CD14-positive monocyte (primary cell): Measurements from ENCODE around the gene SAT1. TPM values are rescaled to one million over a fixed set of nuclear protein-coding genes. Genes with fewer than 3 reads are reported as not detected.

ENCODE experiments used
- DNase-seq, 3 donors: peaks; one replicate each; pipeline ENCODE4 v3.0.0-alpha.2; 2011 to 2022
- H2AFZ ChIP-seq: 2 replicates; pipeline ENCODE4 v1.6.0; 2012; ENCODE audit warnings: mild to moderate bottlenecking, low read depth, low read length, inconsistent platforms; ENCODE audit not compliant: insufficient read depth, poor library complexity, severe bottlenecking
- H3K27ac ChIP-seq, 2 donors: 1 replicate in 1 of 2; 2 replicates in 1 of 2; pipeline ENCODE4 v1.5.1; 2012 to 2013; ENCODE audit warnings: low read length in 2 of 2, control low read depth in 1 of 2, inconsistent platforms in 1 of 2, low read depth in 1 of 2, mild to moderate bottlenecking in 1 of 2
- H3K27me3 ChIP-seq, 2 donors: one replicate each; pipeline versions ENCODE4 v1.6.0 to v1.6.1; 2011 to 2013; ENCODE audit warnings: low read length in 2 of 2; ENCODE audit not compliant: control insufficient read depth in 2 of 2, insufficient read depth in 2 of 2
- H3K36me3 ChIP-seq, 2 donors: replicated peaks in 1 of 2; 1 replicate in 1 of 2; 2 replicates in 1 of 2; pipeline versions ENCODE4 v1.5.1 to v1.6.1; 2012 to 2013; ENCODE audit warnings: low read length in 2 of 2, control low read depth in 1 of 2, inconsistent platforms in 1 of 2, mild to moderate bottlenecking in 1 of 2; ENCODE audit not compliant: insufficient read depth in 2 of 2, control insufficient read depth in 1 of 2
- H3K4me1 ChIP-seq, 2 donors: 1 replicate in 1 of 2; 2 replicates in 1 of 2; pipeline versions ENCODE4 v1.5.1 to v1.6.1; 2012 to 2013; ENCODE audit warnings: low read length in 2 of 2, control low read depth in 1 of 2, inconsistent platforms in 1 of 2, mild to moderate bottlenecking in 1 of 2, moderate library complexity in 1 of 2; ENCODE audit not compliant: insufficient read depth in 2 of 2, control insufficient read depth in 1 of 2
- H3K4me2 ChIP-seq: replicated peaks from 2 replicates; pipeline ENCODE3; 2012; ENCODE audit warnings: low read length, moderate library complexity, mild to moderate bottlenecking; ENCODE audit not compliant: poor library complexity, severe bottlenecking; ENCODE audit errors: extremely low read depth
- H3K4me3 ChIP-seq, 3 experiments: fragments of 200-600 bp in 1 of 3; sonication (generic) in 1 of 3; replicated peaks in 1 of 3; 1 replicate in 2 of 3; 2 replicates in 1 of 3; pipeline ENCODE4 v1.5.1; 2011 to 2013; ENCODE audit warnings: low read length in 3 of 3, mild to moderate bottlenecking in 3 of 3, control low read depth in 2 of 3, low read depth in 2 of 3, inconsistent platforms in 1 of 3, moderate library complexity in 1 of 3
- H3K79me2 ChIP-seq: 2 replicates; pipeline ENCODE4 v1.6.0; 2012; ENCODE audit warnings: mild to moderate bottlenecking, control low read depth, inconsistent platforms, low read length, moderate library complexity; ENCODE audit not compliant: insufficient read depth
- H3K9ac ChIP-seq: 2 replicates; pipeline ENCODE4 v1.6.0; 2017; ENCODE audit warnings: low read length, mild to moderate bottlenecking; ENCODE audit not compliant: insufficient read depth, poor library complexity, severe bottlenecking
- H3K9me3 ChIP-seq, 2 donors: replicated peaks in 1 of 2; 1 replicate in 1 of 2; 2 replicates in 1 of 2; pipeline versions ENCODE4 v1.5.1 to v1.6.1; 2012 to 2013; ENCODE audit warnings: low read length in 2 of 2, control low read depth in 1 of 2; ENCODE audit not compliant: control insufficient read depth in 1 of 2, insufficient read depth in 1 of 2
- H4K20me1 ChIP-seq: 2 replicates; pipeline ENCODE4 v1.6.0; 2012; ENCODE audit warnings: mild to moderate bottlenecking, low read length, control low read depth, moderate library complexity; ENCODE audit not compliant: insufficient read depth
- H3K27ac Mint-ChIP-seq, 7 donors: one replicate each; pipeline ENCODE4 v1.8.0; 2020; ENCODE audit warnings: mild to moderate bottlenecking in 7 of 7, mixed read lengths in 7 of 7, moderate library complexity in 6 of 7, inconsistent platforms in 2 of 7
- H3K27me3 Mint-ChIP-seq, 3 donors: one replicate each; pipeline ENCODE4 v1.8.0; 2021 to 2022; ENCODE audit warnings: low read depth in 3 of 3, mild to moderate bottlenecking in 3 of 3, mixed read lengths in 3 of 3, moderate library complexity in 3 of 3, inconsistent platforms in 1 of 3
- H3K36me3 Mint-ChIP-seq, 2 donors: one replicate each; pipeline ENCODE4 v1.8.0; 2020; ENCODE audit warnings: mixed read lengths in 2 of 2, inconsistent platforms in 1 of 2, mild to moderate bottlenecking in 1 of 2
- H3K4me1 Mint-ChIP-seq: one replicate; pipeline ENCODE4 v1.8.0; 2020; ENCODE audit warnings: mild to moderate bottlenecking, mixed read lengths
- H3K4me3 Mint-ChIP-seq, 2 donors: one replicate each; pipeline ENCODE4 v1.8.0; 2020; ENCODE audit warnings: mild to moderate bottlenecking in 2 of 2, mixed read lengths in 2 of 2, moderate library complexity in 1 of 2
- H3K9me3 Mint-ChIP-seq, 7 donors: one replicate each; pipeline ENCODE4 v1.8.0; 2020 to 2022; ENCODE audit warnings: mixed read lengths in 7 of 7, mild to moderate bottlenecking in 6 of 7, moderate library complexity in 6 of 7, inconsistent platforms in 2 of 7
- WGBS: methylation state at CpG from one replicate; pipeline ENCODE4 v1.1.5; 2013; ENCODE audit warnings: missing lambda C conversion rate; ENCODE audit not compliant: insufficient coverage; 5-methylcytosine and 5-hydroxymethylcytosine counted together
- intact Hi-C, 2 donors: fragments of 100-400 bp; cut with micrococcal nuclease; formaldehyde crosslinking; loops; one replicate each; pipeline versions ENCODE4 v1.15.0 to v1.15.1; 2023
- polyA plus RNA-seq, 3 donors: library from polyadenylated mRNA; depleted of rRNA in 1 of 3; unstranded in 2 of 3; stranded (reverse) in 1 of 3; fragments of 300-500 nt in 2 of 3; fragments of >200 nt in 1 of 3; fragmentation: Illumina TruSeq in 2 of 3; gene quantifications; 1 replicate in 2 of 3; 2 replicates in 1 of 3; pipeline ENCODE4 v1.2.3, GENCODE V29; 2012 to 2021
- TF ChIP-seq, protein P1 (sequence below): fragments of 200-600 bp; IDR thresholded peaks from one replicate; pipeline ENCODE4 v1.8.0; 2022; ENCODE audit warnings: antibody characterized with exemption, mild to moderate bottlenecking

SAT1 gene
- polyA plus RNA-seq, 3 donors = 897 to 7,815 (median 970) TPM

- peaks cover 0 to 15% (median 4%) of the 10 kb centered on the region in 3 donors for H3K27me3 Mint-ChIP-seq
- no peaks in the 10 kb centered on the region for H3K36me3 Mint-ChIP-seq
- Histone ChIP-seq H3K4me2 (no peak overlapping the region), H3K4me1 (peaks cover 16 to 23% of the 10 kb centered on the region in 2 donors), H3K27ac (no peak overlapping the region), H3K9me3 (no peaks in the 10 kb centered on the region), H3K9ac (no peak overlapping the region), H3K27me3 (no peaks in the 10 kb centered on the region), H2AFZ (no peak overlapping the region), H3K79me2 (peaks cover 23% of the 10 kb centered on the region), H3K4me3 (no peak overlapping the region), H4K20me1 (no peaks in the 10 kb centered on the region), H3K36me3 (no peaks in the 10 kb centered on the region)
- intact Hi-C loops = no loop called here
- peaks cover 27% of the 10 kb centered on the region for H3K4me1 Mint-ChIP-seq
- TF ChIP-seq, protein P1, sequence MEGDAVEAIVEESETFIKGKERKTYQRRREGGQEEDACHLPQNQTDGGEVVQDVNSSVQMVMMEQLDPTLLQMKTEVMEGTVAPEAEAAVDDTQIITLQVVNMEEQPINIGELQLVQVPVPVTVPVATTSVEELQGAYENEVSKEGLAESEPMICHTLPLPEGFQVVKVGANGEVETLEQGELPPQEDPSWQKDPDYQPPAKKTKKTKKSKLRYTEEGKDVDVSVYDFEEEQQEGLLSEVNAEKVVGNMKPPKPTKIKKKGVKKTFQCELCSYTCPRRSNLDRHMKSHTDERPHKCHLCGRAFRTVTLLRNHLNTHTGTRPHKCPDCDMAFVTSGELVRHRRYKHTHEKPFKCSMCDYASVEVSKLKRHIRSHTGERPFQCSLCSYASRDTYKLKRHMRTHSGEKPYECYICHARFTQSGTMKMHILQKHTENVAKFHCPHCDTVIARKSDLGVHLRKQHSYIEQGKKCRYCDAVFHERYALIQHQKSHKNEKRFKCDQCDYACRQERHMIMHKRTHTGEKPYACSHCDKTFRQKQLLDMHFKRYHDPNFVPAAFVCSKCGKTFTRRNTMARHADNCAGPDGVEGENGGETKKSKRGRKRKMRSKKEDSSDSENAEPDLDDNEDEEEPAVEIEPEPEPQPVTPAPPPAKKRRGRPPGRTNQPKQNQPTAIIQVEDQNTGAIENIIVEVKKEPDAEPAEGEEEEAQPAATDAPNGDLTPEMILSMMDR = no peak
- DNase-seq = peak; percentile 18 to 47 (median 35)
- no peak overlapping the region for H3K4me3 Mint-ChIP-seq
- peaks cover 0 to 12% (median 0%) of the 10 kb centered on the region in 7 donors for H3K9me3 Mint-ChIP-seq
- peak overlapping the region in 5 of 7 donors; percentile 6 to 79 (median 74) for H3K27ac Mint-ChIP-seq
- WGBS = no CpG with 5 or more reads among the region's 3 CpGs
Measured at GRCh38 chrX:23745786-23746185, 37.2 kb upstream of the SAT1 start.

DNA sequence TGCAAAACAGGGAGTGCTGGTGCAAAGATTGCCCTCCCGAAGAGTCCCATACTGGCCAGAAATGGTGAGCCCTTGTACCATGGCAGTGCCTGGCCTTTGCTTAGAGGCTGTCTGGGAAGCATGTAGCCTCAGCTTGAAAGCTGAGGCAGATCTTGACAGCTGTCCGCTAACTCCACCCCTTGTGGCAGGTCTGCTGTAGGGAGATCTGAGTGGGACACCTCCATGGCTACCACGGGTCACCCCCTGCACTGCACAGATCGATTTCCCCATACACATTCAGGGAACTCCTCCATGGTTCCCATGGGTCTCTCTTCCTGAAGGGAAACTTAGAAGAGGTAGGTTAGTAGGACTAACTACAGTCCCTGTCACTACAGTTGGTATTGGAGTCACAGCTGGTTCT is 33.8 kb upstream of the SAT1 start:
- H3K27me3 ChIP-seq = no peaks in the 10 kb centered on the region
- Mint-ChIP-seq H3K9me3 (peaks cover 0 to 4% (median 0%) of the 10 kb centered on the region in 7 donors), H3K36me3 (no peaks in the 10 kb centered on the region), H3K27ac (no peak overlapping the region), H3K4me1 (peaks cover 10% of the 10 kb centered on the region), H3K27me3 (peaks cover 0 to 22% (median 2%) of the 10 kb centered on the region in 3 donors), H3K4me3 (no peak overlapping the region)
- 100% methylated on average over 1 of the region's 4 CpGs for WGBS
- H3K9me3 ChIP-seq = no peaks in the 10 kb centered on the region
- H3K4me3 ChIP-seq = no peak overlapping the region
- no peaks in the 10 kb centered on the region for H3K79me2 ChIP-seq
- H2AFZ ChIP-seq = no peak overlapping the region
- H3K4me1 ChIP-seq = peaks cover 0 to 4% of the 10 kb centered on the region in 2 donors
- H3K36me3 ChIP-seq = no peaks in the 10 kb centered on the region
- no peak overlapping the region for H3K9ac ChIP-seq
- TF ChIP-seq, protein P1 = no peak
- no peak for DNase-seq
- no peak overlapping the region for H3K4me2 ChIP-seq
- intact Hi-C loops = no loop called here
- no peak overlapping the region for H3K27ac ChIP-seq
- no peaks in the 10 kb centered on the region for H4K20me1 ChIP-seq
